GM19467 (cell line): Measurements from ENCODE around the gene VMP1.
"Not testable (repeated sequence)": the region's sequence is repeated elsewhere in the genome, so short reads cannot be mapped to it uniquely, and the experiment has no call there.

ENCODE experiments used
- ATAC-seq: cut with Tn5 transposase; IDR thresholded peaks from one replicate; pipeline ENCODE4 v1.9.1; 2021; ENCODE audit warnings: mild to moderate bottlenecking, moderate library complexity; ENCODE audit not compliant: unreplicated experiment

Gene VMP1

DNA sequence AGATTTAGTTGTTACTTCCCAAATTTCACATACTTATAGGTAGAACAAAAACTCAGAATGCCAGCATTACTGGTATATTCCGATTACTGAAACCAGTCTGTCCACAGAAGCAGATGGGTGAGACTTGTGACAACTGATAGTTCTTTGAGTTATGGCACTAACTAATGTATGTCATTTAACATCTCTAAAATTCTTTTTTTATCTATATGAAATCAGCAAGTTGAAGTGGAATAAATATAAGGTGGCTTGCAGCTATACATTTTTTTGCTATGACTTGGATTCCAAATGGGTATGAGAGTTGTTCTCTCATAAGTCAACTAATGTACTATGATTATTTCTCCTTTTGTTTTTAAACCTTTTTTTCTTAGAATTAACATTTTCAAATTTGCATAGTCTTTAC, 69.1 kb downstream of the VMP1 start:
- no peak for ATAC-seq

DNA sequence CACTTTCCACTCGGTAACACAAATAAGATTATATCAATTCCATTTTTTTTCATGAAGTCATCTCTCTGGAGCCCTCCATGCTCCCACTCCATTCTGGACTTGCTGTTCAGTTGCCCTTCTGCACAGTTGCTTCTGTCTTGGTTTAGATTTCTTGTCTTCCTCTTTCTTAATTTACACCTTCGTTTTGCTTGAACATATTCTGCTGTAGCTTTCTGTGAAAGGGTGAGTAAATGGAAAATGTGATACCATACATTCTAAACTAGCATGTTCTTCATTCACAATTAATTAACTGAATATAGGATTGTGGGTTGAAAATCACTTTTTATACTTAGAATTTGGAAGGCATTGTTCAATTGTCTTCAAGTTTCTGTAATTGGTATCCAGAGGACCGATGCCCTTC, 69.6 kb downstream of the VMP1 start:
- no peak for ATAC-seq

DNA sequence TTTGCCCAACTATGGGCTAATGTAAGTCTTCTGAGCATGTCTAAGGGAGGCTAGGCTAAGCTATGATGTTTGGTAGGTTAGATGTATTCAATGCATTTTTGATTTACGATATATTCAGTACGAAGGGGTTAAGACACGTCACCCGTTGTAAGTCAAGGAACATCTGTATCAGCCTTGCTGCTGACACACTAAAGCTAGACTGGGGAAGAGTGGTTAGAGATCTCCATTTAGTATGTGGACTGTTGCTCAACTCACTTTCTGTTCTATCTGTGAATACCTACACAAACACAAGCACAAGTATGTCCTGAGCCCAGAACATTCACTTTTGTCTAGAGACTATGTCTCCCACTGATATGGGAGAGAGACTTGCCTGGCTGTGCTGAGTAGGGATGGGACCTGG, 71.5 kb downstream of the VMP1 start:
- no peak for ATAC-seq

DNA sequence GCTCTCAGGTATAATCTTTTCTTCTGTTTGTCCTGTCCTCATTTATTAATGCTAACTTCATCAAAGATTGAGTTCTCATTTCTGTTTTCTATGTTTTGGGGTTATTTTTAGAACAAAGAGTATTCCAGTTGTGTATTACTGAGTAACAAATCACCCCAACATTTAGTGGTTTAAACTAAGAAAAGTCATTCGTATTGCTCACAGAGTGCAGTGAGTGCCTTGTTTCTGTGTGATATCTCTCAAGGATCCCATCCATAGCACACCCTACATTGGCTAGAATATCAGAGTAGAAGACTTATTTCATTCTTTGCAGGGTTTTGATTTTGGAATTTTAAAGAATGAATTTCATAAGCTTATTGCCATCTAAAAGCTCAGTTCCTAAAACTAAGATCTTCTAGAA, 72.1 kb downstream of the VMP1 start:
- ATAC-seq, result no peak

DNA sequence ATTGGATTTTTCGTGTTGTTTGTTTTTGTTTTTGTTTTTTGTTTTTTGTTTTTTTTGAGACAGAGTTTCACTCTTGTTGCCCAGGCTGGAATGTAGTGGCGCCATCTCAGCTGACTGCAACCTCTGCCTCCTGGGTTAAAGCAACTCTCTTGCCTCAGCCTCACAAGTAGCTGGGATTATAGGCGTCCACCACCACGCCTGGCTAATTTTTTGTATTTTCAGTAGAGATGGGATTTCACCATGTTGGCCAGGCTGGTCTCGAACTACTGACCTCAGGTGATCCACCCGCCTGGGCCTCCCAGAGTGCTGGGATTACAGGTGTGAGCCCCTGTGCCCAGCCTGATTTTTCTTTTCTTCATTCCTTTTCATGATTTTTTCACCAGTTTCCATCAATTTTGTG, 73.1 kb downstream of the VMP1 start:
- ATAC-seq, result not testable (repeated sequence)

DNA sequence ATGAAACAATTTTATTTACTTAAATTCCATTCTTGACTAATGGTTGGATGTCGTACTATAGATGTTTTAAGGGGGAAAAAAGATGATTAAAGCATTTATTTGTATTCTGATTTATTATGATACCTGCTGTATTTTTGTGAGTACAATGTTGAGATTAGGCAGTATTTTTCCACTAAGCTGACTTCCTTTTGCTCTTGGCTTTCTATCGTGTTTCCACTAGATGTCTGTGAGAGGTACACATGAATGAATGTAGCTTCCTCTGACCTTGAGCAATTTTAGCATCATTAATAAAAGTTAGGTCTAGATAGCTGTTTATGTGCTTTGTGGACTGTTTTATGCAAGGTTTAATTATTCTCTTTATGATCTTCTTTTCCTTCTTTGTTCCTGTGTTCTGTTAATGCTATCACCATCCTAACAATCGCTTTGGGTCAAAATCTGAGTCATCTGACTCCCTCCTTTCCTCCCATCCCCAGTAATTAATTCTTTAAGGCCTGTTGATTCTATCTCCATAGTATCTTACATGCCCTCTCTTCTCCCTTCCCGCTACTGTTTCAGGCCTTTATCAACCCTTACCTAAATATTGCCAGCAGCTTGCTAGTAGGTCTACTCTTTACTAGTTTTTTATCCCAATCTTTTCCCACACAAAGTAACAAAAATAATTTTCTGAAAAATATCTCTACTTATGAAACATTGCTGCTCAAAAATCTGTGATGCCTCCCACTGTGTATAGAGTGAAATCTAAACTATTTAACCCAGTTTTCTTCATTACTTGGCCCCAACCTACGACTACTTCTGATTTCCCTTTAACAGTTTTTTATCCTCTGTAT, 76.0 kb downstream of the VMP1 start:
- ATAC-seq, result no peak

DNA sequence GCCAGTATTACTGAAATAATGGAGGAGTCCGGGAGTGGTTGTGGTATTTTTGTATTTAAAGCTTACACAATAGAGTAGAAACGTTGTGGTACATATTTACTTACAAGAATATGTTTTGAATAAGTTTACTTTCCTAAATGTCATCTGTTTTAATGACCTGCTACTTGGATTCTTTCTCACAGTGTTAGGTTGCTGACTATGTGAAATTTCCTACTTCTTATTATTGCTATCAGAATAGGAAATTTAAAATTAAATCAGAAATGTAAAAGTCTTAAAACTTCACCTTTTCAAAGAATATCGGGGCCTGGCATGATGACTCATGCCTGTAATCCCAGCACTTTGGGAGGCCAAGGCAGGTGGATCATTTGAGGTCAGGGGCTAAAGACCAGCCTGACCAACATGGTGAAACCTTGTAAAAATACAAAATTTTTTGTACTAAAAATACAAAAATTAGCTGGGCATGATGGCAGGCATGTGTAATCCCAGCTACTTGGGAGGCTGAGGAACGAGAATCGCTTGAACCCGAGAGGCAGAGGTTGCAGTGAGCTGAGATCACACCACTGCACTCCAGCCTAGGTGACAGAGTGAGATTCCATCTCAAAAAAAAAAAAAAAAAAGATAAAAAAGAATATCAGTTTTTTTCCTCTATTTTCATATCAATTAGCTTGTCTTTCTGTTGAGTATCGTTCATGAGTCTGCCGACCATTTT, 77.8 kb downstream of the VMP1 start:
- ATAC-seq, result no peak

DNA sequence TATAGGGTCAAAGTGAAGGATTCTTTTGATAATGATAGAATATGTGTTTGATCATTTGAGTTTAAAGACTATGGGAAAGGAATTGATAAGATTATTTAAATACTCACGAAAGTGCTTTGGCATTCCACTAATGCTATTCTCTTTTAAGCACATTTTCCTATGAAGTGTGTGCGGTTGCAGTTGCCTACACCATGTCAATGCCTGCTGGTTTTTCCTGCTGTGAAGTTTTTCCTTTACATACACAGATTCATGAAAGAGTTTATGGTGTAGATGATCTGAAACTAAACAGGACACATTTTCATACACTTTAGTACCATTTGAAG, 78.7 kb downstream of the VMP1 start:
- ATAC-seq, result no peak

DNA sequence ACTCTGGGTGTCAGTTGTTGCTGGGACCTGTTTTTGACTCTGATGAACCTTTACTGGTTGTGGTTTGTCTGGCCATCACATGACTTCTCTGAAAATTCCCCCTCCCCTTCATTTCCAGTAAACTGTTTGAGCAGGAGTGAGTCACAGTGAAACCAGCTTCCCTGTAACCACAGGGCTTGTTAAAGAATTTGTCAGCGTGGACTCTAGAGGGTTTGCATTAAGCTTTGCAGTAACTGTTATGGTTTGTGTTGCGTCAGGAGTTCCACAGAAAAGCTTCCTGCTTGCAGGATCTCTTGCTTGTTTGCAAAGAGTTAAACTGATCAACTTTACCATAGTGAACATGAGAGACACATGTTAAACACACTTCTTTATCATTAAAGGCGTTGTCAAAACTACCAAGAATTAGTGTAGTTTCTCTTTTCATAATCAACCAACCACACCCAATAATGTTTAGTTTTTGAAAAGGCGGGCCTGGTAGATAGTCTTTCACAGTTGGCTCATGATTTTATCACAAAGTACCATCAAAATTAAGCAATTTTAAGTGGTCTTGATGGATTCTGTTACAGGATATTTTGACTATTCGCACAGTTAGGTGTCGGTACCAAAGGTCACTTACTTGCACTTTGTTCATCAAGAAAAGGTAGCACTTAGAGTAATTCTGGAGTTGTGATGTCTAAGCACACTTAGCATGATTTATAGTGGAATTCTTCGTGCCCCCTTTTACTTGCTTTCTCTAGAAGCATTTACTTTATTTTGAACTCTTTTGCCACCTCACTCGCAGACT, 79.3 kb downstream of the VMP1 start:
- peak; percentile 85 for ATAC-seq

DNA sequence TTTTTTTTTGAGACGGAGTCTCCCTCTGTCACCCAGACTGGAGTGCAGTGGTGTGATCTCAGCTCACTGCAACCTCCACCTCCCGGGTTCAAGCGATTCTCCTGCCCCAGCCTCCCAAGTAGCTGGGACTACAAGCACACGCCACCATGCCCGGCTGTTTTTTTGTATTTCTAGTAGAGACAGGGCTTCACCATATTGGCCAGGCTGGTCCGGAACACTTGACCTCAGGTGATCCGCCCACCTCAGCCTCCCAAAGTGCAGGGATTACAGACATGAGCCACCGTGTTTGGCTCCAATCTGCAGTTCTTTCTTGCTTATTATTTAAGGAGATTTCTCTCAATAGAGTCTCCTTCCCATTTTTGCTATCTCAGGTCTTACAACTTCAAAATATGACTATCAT, 82.4 kb downstream of the VMP1 start:
- not testable (repeated sequence) for ATAC-seq

DNA sequence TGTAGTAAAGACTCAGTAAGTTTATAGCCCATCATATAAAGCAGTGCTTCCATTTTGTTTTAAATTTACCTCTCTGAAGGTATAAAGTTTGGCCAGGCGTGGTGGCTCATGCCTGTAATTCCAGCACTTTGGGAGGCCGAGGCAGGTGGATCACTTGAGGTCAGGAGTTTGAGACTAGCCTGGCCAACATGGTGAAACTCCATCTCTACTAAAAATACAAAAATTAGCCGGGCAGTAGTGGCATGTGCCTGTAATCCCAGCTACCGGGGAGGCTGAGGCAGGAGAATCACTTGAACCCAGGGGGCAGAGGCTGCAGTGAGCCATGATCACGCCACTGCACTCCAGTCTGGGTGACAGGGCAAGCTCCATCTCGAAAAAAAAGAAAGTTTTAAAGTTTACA, 83.0 kb downstream of the VMP1 start:
- ATAC-seq, result not testable (repeated sequence)

DNA sequence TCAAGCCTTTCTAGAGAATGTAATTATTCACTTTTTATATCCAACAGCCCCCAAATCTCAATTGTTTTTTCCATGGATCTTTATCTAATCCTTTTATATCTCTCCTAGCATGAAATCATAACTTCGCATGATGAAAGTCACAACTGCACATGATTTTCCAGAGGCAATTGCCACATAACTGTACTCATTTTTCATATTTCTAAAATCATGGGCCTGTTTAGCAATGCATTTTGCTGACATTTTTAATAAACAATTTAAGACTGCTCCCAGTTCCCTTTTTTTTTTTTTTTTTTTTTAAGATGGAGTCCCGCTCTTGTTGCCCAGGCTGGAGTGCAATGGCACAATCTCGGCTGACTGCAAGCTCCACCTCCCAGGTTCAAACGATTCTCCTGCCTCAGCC, 83.5 kb downstream of the VMP1 start:
- no peak for ATAC-seq

DNA sequence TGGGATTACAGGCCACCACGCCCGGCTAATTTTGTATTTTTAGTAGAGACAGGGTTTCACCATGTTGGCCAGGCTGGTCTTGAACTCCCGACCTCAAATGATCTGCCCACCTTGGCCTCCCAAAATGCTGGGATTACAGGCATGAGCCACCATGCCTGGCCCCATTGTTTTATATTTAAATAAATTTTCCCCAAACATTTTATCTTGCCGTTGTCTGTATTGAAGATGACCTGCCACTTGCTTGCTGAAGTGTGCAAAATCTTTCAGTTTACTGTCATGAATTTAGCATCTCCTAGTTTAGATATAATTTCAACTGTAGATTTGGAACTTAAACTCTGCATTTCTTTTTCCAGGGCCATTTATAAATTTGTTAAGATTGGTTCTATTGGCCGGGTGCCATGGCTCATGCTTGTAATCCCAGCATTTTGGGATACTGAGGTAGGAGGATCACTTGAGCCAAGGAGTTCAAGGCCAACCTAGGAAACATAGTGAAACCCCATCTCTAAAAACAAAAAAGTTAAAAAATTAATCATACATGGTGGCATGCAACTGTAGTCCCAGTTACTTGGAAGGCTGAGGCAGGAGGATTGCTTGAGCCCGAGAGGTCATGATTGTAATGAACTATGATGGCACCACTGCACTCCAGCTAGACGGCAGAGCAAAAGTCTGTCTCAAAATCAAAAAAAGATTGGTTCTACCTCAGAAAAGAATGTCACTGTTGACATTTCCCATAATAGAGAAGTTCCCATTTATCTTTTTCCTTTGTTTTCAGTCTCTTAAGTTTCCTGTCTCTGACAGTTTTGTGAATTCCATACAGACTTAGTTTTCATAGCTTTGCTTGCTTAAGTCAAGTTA, 84.4 kb downstream of the VMP1 start:
- no peak for ATAC-seq

DNA sequence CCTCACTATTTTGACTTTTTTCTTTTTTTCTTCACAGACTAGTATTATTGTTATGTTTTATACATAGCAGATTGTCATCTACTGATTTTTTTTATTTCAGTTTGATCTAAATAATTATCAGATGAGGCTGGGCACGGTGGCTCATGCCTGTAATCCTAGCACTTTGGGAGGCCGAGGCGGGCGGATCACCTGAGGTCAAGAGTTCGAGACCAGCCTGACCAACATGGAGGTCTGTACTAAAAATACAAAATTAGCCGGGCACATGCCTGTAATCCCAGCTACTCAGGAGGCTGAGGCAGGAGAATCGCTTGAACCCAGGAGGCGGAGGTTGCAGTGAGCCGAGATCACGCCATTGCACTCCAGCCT, 85.0 kb downstream of the VMP1 start:
- not testable (repeated sequence) for ATAC-seq

DNA sequence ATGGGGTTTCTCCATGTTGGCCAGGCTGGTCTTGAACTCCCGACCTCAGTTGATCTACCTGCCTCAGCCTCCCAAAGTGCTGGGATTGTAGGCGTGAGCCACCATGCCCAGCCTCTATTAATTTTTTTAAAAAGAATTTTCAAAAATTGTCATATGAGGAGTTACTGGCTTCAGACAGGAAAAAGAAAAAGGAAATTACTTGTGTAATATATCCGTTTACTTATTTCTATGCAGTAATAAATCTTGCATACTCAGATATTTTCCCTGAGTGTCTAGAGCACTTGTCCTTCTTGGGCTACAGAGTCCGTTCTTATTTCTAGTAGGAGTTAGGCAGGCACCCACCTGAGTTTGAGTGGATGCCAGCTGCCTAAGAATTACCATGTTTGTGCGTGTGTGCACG, 85.8 kb downstream of the VMP1 start:
- no peak for ATAC-seq

DNA sequence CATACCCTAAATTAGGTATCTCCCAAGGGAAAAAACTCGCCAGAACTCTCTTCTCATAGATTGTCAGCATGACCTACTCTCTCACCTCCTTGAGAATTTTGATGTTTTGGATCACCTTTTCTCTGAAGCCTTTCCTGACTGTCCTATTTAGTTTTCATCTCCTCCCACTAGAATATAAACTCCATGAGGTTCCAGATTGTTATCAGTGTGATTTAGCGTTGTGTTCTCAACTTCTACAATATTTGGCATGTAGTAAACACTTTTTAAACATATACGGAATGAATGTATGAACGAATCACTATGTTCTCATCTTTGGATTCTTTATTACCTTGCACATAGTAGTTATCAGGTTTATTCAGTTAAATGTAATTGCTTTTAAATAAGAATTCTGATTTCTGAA, 88.7 kb downstream of the VMP1 start:
- no peak for ATAC-seq

DNA sequence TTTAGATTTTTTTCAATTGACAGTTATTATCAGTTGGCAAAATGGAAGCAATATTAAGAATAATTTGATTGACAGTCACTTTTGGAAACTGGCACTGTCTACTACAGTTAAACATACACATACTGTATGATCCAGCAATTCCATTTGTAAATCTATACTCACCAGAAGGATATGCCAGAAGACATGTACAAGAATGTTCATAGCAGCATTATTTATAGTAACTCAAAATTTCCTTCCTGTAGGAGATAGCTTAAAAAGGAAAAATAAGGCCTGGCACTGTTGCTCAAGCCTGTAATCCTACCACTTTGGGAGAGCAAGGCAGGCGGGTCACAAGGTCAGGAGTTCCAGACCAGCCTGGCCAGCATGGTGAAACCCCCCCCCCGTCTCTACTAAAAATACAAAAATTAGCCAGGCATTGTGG, 89.3 kb downstream of the VMP1 start:
- no peak for ATAC-seq

DNA sequence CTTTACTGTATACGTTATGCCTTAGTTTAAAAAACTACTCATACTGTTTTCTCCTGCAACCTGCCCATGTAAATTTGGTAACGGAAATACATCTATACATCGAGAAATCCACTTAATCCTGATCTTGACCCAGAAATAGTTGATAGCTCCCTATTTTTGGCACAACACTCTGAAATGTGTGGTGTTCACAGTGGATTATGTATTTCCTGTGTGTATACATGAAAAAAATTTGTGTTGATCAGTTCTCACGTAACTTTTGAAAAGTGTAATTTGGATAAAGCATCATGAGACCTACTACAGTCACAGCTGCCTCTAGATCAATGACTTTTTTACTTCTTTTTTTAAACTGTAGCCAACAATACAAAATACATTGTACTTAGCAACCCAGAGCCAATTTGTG, 90.7 kb downstream of the VMP1 start:
- no peak for ATAC-seq

DNA sequence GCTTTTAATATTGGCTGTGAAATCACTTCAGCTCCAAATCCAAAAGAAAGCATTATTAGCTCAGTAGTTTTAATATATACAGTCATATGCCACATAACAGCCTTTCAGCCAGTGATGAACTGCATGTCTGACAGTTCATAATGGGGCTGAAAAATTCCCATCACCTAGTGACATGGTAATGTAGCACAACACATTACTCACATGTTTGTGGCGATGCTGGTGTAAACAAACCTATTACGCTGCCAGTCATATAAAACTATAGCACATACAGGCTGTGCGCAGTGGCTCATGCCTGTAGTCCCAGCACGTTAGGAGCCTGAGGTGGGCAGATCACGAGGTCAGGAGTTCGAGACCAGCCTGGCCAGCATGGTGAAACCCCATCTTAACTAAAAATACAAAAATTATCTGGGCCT, 93.1 kb downstream of the VMP1 start:
- no peak for ATAC-seq

DNA sequence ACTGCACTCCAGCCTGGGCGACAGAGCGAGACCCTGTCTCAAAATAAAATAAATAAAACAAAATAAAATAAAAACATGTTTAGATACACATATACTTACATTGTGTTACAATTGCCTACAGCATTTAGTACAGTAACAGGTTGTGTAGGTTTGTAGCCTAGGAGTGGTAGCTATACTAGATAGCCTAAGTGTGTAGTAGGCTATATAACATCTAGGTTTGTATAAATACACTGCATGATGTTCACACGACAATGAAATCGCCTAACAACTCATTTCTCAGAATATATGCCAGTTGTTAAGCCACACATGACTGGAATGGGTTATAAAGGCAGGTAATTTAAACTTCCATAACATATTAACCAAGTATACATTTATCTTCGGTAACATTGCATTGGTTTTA, 94.7 kb downstream of the VMP1 start:
- ATAC-seq, result no peak

DNA sequence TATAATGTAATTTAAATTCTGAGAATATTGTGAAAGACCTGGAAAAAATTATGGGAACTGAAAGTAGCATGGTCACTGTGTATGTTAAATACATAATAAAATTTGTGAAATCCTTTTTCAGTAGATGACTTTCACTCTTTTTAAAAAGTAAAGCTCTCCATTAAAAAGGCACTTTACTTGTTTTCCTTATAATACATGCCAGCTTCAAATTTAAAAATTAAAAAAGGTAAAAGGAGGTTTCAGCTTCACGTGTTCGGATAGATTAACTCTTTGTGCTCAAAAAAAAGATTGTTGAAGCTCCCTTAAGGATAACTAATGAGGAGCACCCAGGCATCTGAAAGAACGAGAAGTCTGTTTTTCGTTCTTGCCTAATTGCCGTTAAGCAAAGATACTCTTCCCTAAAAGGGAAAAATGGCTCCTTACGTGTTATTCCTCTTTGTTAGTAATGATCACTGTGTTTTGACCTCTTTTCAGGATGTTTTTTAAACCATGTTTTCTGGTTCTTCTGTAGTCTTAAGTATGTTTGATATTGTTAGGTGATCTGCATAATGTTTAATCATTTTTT, 97.5 kb downstream of the VMP1 start:
- ATAC-seq, result no peak
